Measurements from ENCODE around the gene BEST4. TPM values are rescaled to one million over a fixed set of nuclear protein-coding genes. Genes with fewer than 3 reads are reported as not detected.
A peak's percentile ranks its signal among the peaks of the same experiment; 100 is the strongest.
"Not testable (repeated sequence)": the region's sequence is repeated elsewhere in the genome, so short reads cannot be mapped to it uniquely, and the experiment has no call there.

Gene BEST4
- total RNA-seq, 1 donor from 2014 or later: not detected

- no peak for ATAC-seq
Observed at GRCh38 chr1:44801491-44802305, 13.7 kb upstream of the BEST4 start.

DNA sequence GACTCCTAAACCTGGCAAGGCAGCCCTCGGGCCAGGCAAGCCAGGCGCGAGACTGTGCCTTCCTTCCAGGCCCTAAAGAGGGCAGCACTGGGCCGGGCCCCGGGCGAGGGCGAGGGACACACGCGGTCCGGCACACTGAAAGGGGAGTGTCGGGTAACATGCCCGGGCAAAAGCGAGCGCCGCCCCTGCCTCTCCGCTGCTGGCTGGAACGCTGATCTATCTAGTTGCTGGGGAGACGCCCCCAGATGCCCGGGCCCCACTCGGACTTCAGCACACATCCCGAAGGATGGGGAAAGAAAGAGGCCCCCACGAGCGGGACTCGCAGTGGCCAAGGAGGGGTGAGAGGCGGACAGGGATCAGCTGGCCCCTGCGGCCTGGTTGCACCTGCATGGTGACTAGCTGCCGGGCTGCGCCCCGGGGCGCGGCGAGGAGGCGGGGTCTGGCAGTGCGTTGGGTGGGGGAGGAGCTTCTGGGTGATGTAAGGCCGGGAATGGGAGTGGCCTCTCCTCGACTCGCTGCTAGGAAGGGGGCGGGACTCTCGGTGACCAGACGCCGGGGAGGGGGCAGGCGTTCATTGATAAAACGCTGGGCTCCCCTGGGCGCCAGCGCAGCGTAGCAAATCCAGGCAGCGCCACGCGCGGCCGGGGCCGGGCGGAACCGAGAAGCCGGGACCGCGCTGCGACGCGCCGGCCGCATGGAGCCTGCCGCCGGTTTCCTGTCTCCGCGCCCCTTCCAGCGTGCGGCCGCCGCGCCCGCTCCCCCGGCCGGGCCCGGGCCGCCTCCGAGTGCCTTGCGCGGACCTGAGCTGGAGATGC, 12.0 kb upstream of the BEST4 start, which contains the start of gene PLK3:
Gene PLK3 (plus strand): TSS at position 608 of the 815 bp plus-strand sequence. CDS start 87 bp downstream, at position 695.
- ATAC-seq: peak; percentile 92

DNA sequence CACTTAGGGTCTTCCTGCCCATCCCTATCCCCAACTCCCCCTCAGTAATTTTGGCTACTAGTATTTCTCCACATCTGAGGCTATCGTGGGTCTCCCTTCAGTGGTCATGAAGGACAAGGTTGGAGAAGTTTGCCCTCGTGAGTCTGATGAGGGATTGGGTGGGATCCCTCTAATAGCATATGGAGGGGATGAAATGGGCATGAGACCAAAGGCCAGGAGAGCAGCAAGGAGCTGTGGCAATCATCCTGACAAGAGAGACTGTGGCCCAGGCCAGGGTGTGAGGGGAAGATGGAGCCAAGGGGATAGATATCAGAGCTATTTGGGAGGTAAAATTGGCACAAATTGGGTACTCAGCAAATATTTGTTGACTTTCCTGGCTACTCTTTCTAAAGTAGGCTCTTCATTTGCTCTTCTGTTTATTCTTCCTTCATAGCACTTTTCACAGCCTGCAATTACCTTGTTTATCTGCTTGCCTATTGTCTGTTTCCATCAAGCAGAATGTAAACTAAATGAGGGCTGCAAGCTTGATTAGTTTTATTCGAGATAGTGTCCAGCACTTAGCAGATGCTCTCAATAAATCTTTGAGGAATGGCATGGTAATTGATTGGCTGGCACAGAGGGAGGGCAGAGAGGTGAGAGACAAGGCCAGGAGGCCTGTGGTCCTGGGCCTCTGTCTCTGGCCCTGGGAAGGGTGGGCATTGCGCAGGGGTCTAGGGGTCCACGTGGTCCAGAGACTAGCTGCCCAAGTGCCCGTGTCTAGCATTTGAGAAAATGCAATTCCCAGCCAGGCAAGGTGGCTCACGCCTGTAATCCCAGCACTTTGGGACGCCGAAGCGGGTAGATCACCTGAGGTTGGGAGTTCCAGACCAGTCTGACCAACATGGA, 10.8 kb upstream of the BEST4 start:
- no peak for ATAC-seq

- ATAC-seq: not testable (repeated sequence)
Observed at GRCh38 chr1:44797886-44798285, 9.9 kb upstream of the BEST4 start.

DNA sequence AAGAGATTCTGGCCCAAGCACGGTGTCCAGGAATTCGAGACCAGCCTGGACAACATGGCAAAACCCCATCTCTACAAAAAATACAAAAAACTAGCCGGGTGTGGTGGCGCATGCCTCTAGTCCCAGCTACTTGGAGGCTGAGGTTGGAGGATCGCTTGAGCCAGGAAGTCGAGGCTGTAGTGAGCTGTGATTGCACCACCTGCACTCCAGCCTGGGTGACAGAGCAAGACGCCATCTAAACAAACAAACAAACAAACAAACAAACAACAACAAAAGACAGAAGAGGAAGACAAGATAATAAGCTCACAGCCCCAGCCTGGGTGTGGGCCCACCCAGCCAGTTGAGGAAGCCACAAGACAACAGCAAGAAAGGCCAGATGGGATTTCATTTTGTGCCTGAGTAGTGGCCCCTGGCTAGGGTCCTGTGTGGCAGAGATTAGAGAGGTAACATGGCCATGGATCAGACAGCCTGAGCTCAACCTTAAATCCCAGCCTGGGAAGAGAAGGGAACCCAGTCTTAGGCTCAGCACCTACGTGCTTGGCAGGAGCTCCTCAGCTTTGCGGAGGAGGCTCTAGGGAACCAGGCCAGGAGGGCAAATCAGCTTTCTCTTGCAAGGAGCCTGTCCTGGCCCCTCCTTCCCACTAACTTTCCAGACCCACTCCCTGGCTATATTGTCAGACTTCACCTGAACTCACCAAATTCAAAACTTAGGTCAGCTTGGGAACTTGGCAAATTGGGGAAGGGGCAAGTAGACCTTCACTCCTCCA, 4.9 kb upstream of the BEST4 start:
- ATAC-seq: no peak

- no peak for ATAC-seq
Observed at GRCh38 chr1:44790968-44791801, 3.2 kb upstream of the BEST4 start.

GRCh38 chr1:44787506-44787905, 464 bp downstream of the BEST4 start:
- no peak for ATAC-seq

DNA sequence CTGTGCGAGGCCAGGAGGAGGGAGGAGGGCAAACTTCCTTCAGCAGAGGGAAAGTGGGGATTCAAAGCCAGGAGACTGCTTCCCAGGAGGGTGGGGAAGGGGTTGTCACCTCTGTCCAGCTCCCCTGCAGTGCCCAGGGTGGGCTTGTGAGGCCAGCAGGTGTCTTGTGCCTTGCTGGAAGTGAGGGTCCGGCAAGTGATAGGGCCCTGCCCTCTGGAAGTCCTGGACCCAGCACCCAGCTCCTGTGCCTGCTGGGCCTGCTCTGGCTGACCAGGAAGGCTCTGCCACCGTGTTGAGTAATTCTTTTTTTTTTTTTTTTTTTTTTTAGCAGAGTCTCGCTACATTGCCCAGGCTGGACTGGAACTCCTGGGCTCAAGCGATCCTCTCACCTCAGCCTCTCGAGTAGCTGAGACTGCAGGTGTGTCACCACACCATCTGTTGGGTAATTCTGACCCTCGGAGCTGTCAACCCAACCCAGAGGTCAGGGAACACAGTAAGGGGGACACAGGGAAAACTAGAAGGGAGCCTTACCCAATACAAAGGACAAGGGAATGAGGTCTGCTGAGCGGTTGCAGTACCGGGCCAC, 1.0 kb downstream of the BEST4 start:
- no peak for ATAC-seq

DNA sequence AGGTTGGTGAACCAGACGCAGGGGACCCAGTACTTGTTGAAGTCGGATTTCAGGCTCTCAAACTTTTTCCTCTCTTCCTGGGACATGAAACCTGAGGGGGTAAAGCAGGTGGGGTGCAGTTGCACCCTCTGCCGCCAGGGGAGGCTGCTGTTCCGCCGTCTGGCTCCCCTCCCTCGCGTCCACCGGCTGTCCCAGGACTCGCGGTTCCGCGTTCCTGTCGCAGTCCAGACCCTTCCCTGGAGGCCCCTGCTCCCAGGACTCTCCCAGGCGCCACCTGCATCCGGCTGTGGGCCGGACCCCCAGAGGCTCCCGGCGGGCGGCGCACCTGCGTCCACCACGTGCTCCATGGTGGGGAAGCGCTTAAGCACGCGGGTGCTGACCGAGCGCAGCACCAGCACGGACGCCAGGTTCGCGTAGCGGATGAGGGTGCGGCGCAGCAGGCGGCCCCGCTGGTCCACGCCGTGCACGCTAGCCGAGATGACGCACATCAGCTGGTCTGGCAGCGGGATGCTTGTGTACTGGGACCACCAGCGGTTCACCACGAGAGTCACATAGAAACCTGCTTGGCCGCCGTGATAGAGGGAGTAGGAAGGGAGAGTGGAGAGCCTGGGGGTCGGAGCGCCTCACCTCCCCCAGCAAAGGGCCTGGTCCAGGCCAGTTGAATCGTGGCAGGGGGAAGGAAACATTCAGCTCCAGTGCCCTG, 1.7 kb downstream of the BEST4 start:
- peak; percentile 71 for ATAC-seq

DNA sequence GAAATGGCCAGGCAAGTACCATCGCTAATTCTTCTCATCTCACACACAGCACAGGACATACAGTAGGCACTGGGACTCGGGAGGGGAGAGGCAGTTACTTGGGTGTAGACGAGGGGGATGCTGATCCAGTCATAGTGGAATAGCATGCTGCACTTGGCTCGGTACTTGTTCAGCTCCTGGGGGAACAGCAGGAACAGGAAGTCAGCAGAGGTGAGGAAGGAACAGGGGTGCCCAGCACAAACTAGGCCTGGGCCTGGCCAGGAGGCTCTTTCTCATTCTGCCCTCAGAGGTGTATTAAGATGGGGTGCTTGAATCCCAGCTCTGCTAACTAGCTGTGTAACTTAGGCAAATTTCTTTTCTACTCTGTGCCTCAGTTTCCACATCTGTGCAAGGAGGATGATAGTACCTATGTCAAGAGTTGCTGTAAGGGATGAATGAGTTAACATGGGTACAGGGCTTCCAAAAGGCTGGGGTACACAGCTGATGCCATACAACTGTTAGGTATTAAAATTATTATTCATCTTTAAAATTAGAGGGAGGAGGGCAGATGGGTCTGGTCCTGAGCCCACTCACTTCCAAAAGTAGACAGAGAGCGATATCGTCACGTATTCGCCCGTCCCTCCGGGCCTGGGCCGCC, 2.4 kb downstream of the BEST4 start:
- no peak for ATAC-seq

- no peak for ATAC-seq
Observed at GRCh38 chr1:44785029-44785380, 3.0 kb downstream of the BEST4 start.

DNA sequence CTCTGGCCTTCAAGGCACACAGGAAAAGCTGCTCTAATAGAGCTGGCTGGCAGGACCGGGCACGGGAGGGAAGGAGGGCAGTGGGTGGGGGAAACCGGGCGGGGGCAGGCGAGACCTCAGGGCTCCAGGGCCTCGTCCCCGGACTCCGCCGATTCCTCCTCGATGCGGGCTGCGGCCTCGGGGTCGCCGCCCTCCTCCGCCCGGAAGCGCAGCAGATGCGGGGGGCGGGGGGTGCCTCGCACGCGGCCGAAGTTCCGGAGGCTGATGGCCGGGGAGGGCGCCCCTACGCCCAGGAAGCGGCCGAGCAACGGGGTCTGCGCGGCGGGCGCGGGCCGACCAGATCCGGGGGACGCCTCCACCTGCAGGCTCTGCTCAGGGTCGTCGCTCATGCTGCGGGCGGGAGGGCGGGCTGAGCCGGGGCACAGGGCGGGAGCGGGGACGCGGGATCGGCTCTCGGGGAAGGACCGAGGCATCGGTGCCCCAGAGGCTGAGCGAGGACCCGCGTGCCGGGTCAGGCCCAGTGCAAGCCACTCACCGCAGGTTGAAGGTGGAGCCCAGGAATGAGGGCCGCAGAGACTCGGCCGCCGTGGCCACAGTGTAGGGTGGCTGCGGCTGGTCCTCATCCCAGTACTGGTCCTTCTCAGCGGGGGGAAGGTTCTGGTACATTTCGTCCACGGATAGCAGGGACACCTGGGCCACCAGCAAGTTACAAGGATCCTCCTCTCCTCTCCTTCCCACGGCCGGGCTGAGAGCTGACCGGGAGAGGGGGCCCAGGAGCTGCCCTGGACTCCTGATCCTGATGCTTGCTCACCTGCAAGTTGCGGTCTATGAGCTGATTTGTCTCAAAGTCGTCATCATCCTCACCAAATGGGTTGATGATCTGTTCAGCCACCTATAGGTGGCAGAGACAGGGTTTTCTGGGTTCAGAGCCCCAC, 3.6 kb downstream of the BEST4 start:
- ATAC-seq: peak; percentile 27

DNA sequence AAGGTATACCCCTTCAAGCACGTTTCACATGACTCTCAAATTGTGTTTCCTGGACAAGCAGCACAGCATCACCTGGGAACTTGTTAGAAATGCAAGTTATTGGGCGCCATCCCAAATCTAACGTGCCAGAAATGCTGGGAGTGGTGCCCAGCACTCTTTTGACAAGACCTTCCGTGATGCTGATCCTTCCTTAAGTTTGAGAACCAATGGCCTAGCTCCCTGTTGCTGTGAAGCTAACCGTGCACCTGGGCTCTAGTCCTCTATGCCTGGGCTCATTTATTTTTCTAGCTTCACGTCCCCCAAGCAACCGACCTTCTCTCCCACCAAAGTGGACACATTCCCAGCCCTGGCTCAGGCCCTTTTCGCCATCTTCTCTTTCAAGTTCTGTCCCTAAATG, 4.3 kb downstream of the BEST4 start:
- ATAC-seq: peak; percentile 10

DNA sequence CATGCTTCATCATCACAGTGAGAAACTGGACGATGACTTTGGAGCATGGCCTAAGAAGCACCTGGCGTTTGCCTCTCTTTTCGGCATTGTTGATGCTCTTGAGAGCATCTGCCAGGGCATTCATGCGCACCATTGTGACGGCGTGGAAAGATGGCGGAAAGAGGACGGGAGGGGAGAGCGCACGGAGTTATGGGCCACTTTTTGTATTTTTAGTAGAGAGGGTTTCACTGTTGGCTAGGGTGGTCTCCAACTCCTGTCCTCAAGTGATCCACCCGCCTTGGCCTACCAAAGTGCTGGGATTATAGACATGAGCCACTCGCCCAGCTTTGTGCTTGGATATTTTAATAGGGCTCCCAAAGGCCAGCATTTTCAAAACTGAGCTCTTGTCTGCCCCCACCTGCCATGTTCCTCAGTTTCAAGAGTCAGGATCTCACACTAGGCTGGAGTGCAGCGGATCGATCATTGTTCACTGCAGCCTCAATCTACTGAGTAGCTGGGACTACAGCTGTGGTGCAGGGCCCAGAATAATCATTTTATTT, 7.3 kb downstream of the BEST4 start:
- no peak for ATAC-seq

GRCh38 chr1:44778705-44779576, 9.0 kb downstream of the BEST4 start:
- no peak for ATAC-seq

DNA sequence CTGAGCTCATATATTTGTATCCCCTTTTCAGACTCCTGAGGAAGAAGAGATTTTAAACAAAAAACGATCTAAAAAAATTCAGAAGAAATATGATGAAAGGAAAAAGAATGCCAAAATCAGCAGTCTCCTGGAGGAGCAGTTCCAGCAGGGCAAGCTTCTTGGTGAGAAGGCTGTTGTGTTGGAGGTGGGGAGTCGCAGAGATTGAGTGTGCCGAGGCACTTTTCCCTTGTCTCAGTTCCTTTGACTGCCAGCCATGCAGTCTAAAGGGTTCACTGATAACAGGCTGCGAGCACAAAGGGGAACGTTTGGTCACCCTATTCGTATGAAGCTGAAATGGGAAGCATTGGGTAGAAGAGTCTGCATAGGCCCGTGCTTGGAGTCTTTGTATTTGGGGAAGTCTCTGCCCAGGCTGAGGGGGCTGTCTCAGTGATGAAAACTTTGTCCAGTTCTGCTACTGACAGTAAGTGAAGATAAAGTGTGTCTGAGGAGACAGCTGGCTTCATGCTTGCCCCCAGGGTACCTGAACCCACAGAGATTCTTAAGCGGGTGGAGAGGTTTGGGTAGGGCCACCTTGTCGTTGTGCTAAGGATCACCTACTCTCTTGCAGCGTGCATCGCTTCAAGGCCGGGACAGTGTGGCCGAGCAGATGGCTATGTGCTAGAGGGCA, 9.9 kb downstream of the BEST4 start:
- no peak for ATAC-seq

All from esophagus mucosa (tissue), 1 donor.